ENCODE data around the gene CAPN2. TPM values are rescaled to one million over a fixed set of nuclear protein-coding genes. Genes with fewer than 3 reads are reported as not detected.

CAPN2 gene
- polyA plus RNA-seq, 3 donors: 182 to 202 (median 191) TPM

GRCh38 chr1:223700942-223701637 is 11.2 kb upstream of the CAPN2 start:
- no peak for DNase-seq (ENCODE audit: low read depth in 3 of 3, low spot score in 2 of 3)

GRCh38 chr1:223702735-223703667 is 9.3 kb upstream of the CAPN2 start:
- DNase-seq (ENCODE audit: low read depth in 3 of 3, low spot score in 2 of 3): no peak

- DNase-seq (ENCODE audit: low read depth in 3 of 3, low spot score in 2 of 3): no peak
Measured at GRCh38 chr1:223703668-223704013, 8.7 kb upstream of the CAPN2 start.

GRCh38 chr1:223704921-223705878 is 7.1 kb upstream of the CAPN2 start:
- DNase-seq (ENCODE audit: low read depth in 3 of 3, low spot score in 2 of 3): no peak

GRCh38 chr1:223706077-223706973 is 6.0 kb upstream of the CAPN2 start:
- DNase-seq (ENCODE audit: low read depth in 3 of 3, low spot score in 2 of 3): no peak

- DNase-seq (ENCODE audit: low read depth in 3 of 3, low spot score in 2 of 3): no peak
Measured at GRCh38 chr1:223707256-223708000, 4.9 kb upstream of the CAPN2 start.

- no peak for DNase-seq (ENCODE audit: low read depth in 3 of 3, low spot score in 2 of 3)
Measured at GRCh38 chr1:223708001-223708359, 4.4 kb upstream of the CAPN2 start.

GRCh38 chr1:223708651-223709268 is 3.6 kb upstream of the CAPN2 start:
- DNase-seq (ENCODE audit: low read depth in 3 of 3, low spot score in 2 of 3): no peak

GRCh38 chr1:223709598-223709997 is 2.7 kb upstream of the CAPN2 start:
- DNase-seq (ENCODE audit: low read depth in 3 of 3, low spot score in 2 of 3): no peak

GRCh38 chr1:223710179-223711133 is 1.9 kb upstream of the CAPN2 start:
- no peak for DNase-seq (ENCODE audit: low read depth in 3 of 3, low spot score in 2 of 3)

- no peak for DNase-seq (ENCODE audit: low read depth in 3 of 3, low spot score in 2 of 3)
Measured at GRCh38 chr1:223711173-223711572, 1.2 kb upstream of the CAPN2 start.

GRCh38 chr1:223711747-223712193 is 569 bp upstream of the CAPN2 start:
- DNase-seq (ENCODE audit: low read depth in 3 of 3, low spot score in 2 of 3): no peak

GRCh38 chr1:223712850-223713474 is 623 bp downstream of the CAPN2 start:
- DNase-seq (ENCODE audit: low read depth in 3 of 3, low spot score in 2 of 3): no peak

- DNase-seq (ENCODE audit: low read depth in 3 of 3, low spot score in 2 of 3): no peak
Measured at GRCh38 chr1:223713546-223714420, 1.4 kb downstream of the CAPN2 start.

- no peak for DNase-seq (ENCODE audit: low read depth in 3 of 3, low spot score in 2 of 3)
Measured at GRCh38 chr1:223714421-223714724, 2.0 kb downstream of the CAPN2 start.

- DNase-seq (ENCODE audit: low read depth in 3 of 3, low spot score in 2 of 3): no peak
Measured at GRCh38 chr1:223714849-223715603, 2.7 kb downstream of the CAPN2 start.
